Colonic mucosa (tissue), 4 donors: Measurements from ENCODE around the gene DDX54. TPM values are rescaled to one million over a fixed set of nuclear protein-coding genes. Genes with fewer than 3 reads are reported as not detected.

Source experiments
- DNase-seq: peaks from one replicate; pipeline ENCODE4 v3.0.0-alpha.2; 2020
- H3K27ac ChIP-seq: fragments of 200-600 bp; one replicate; pipeline ENCODE4 v1.8.0; 2021
- H3K27me3 ChIP-seq: fragments of 200-600 bp; one replicate; pipeline ENCODE4 v1.8.0; 2021
- H3K36me3 ChIP-seq: fragments of 200-600 bp; one replicate; pipeline ENCODE4 v1.8.0; 2021
- H3K4me1 ChIP-seq: fragments of 200-600 bp; one replicate; pipeline ENCODE4 v1.8.0; 2021; ENCODE audit warnings: mild to moderate bottlenecking
- H3K4me3 ChIP-seq: fragments of 200-600 bp; one replicate; pipeline ENCODE4 v1.8.0; 2021
- H3K9ac ChIP-seq, 2 donors: one replicate each; pipeline ENCODE4 v1.7.0; 2013; ENCODE audit warnings: control low read depth in 2 of 2, low read depth in 2 of 2, low read length in 2 of 2
- H3K9me3 ChIP-seq: fragments of 200-600 bp; one replicate; pipeline ENCODE4 v1.8.0; 2021
- intact Hi-C: fragments of 100-400 bp; cut with DNase I; formaldehyde crosslinking; loops from one replicate; pipeline ENCODE4 v1.14.1; 2022
- total RNA-seq, 2 donors: library from RNA; stranded (reverse); fragmentation: NEBNext Ultra II Directional in 1 of 2; extraction: Animal tissue kit (Norgen Biotek cat#: 25700) in 1 of 2; gene quantifications; one replicate each; pipeline ENCODE4 v1.2.1, GENCODE V29; 2021
- TF ChIP-seq, protein P1 (sequence below): fragments of 200-600 bp; IDR thresholded peaks from one replicate; pipeline ENCODE4 v1.8.0; 2022; ENCODE audit warnings: antibody characterized with exemption, mild to moderate bottlenecking
- donor health status: healthy.
- donor health status: DM: no; HTN: no; CAD: no.
- donor health status: DM: no; HTN: no; CAD: no.

Gene DDX54
- total RNA-seq, 2 donors from 2014 or later: 54.8 to 98.3 TPM

DNA sequence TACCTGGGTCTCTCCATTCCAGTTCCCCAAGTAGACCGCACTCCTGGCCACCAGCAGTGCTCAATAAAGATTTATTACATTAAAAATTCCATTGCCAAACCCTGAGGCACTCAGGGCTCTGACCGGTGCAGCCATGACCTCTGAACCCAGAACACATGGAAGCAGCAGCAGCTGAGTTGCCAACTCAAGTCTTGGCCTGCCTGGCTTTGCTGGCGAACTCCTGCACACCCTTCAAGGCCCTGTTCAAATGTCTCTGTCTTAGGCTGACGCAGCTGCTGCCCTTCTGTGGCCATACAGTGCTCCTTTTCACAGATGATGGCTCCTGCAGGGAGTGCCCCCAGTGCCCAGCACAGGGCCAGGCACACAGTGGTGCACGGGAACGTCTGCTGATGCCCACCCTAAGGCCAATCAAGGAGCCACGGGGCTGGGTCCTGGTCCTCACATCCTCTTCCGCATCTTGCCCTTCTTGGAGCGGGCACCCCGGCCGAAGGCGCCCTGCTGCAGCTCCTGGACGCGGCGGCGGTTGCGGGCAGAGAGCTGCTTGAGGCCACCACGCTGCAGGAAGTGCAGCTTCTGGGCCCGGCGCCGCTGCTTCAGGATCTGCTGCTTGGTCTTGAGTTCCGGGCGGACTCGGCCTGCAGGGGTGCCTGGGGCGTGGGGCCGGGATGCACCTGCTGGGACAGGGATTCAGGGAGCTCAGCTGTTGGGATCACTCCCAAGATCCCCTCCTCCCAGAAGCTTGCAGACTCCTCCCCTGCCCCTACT lies 26.7 kb downstream of the DDX54 start:
- Histone ChIP-seq H3K9me3 (no peaks in the 10 kb centered on the region), H3K27ac (no peak overlapping the region), H3K4me1 (peaks cover 3% of the 10 kb centered on the region), H3K9ac (no peak overlapping the region), H3K4me3 (no peak overlapping the region), H3K36me3 (peaks cover 5% of the 10 kb centered on the region), H3K27me3 (peaks cover 14% of the 10 kb centered on the region)
- intact Hi-C loops: loop anchor here (10.0 kb wide), 1 partner anchor 64 kb away; no protein-coding TSS in a partner anchor
- no peak for DNase-seq
- TF ChIP-seq, protein P1, sequence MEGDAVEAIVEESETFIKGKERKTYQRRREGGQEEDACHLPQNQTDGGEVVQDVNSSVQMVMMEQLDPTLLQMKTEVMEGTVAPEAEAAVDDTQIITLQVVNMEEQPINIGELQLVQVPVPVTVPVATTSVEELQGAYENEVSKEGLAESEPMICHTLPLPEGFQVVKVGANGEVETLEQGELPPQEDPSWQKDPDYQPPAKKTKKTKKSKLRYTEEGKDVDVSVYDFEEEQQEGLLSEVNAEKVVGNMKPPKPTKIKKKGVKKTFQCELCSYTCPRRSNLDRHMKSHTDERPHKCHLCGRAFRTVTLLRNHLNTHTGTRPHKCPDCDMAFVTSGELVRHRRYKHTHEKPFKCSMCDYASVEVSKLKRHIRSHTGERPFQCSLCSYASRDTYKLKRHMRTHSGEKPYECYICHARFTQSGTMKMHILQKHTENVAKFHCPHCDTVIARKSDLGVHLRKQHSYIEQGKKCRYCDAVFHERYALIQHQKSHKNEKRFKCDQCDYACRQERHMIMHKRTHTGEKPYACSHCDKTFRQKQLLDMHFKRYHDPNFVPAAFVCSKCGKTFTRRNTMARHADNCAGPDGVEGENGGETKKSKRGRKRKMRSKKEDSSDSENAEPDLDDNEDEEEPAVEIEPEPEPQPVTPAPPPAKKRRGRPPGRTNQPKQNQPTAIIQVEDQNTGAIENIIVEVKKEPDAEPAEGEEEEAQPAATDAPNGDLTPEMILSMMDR: no peak

DNA sequence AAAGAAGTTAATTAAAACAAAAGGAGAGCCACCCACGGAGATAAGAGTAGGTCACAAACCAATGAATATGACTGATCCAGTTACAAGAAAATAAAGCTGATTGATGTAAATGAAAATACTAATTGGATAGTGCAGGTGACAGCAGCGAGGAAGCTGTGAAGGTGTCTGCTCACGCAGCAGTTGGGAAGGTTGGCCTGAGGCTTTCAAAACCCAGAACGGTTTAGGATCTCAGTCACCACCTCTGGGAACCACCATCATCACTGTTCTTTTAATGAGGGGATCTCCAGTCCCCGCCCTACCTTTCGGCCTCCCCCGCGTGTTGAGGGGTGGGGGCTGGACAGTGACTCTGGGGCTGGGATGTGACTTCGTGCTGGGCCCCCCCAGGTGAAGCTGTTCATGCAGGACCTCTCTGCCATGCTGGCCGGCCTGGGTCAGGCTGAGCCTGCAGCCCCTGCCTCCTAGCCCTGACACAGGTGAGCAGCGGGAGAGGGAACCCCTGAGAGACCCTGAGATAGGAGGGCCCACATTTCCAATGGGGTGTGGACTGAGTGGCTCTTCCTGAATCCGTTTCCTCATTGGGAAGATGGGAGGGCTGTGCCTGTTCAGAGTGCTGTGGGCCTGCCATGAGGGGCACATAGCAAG lies 27.9 kb downstream of the DDX54 start:
- H3K27me3 ChIP-seq: peaks cover 14% of the 10 kb centered on the region
- H3K9ac ChIP-seq: no peak overlapping the region
- DNase-seq: no peak
- H3K36me3 ChIP-seq: peaks cover 5% of the 10 kb centered on the region
- TF ChIP-seq, protein P1: no peak
- no peaks in the 10 kb centered on the region for H3K9me3 ChIP-seq
- H3K27ac ChIP-seq: no peak overlapping the region
- intact Hi-C loops: loop anchor here (10.0 kb wide), 1 partner anchor 63 kb away; no protein-coding TSS in a partner anchor
- no peak overlapping the region for H3K4me3 ChIP-seq
- H3K4me1 ChIP-seq: peaks cover 3% of the 10 kb centered on the region

DNA sequence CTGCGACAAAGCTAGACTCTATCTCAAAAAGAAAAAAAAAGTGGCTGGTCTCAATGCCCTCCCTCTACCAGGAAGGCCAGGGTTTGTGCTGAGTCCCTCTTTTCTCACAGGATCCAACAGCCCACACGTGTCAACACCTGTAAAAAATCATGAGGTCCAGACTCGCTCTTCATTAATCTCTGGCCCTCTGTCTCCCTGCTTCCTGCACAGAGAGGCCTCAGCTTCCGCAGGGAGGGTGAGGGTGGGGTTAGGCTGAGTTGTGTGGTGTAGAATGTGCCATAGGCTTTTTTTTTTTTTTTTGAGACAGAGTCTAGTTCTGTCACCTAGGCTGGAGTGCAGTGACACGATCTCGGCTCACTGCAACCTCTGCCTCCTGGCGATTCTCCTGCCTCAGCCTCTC lies 29.6 kb downstream of the DDX54 start:
- DNase-seq: no peak

DNA sequence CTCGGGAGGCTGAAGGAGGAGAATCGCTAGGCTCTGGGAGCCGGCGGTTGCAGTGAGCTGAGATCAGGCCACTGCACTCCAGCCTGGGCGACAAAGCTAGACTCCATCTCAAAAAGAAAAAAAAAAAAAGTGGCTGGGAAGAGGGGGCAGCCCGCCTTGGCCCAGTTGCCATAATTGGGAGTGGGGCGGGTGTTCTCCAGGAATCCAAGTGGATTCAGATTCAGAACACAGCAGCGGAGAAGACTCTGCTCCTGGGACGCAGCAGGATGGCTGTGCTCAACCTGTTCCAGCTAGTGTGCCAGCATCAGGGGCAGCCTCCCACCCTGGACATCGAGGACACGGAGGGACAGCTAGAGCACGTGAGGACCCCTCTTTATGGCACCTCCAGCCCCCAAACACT lies 30.2 kb downstream of the DDX54 start:
- H3K9me3 ChIP-seq: no peaks in the 10 kb centered on the region
- DNase-seq: no peak
- H3K4me3 ChIP-seq: no peak overlapping the region
- H3K27me3 ChIP-seq: peaks cover 14% of the 10 kb centered on the region
- H3K9ac ChIP-seq: no peak overlapping the region
- H3K36me3 ChIP-seq: no peaks in the 10 kb centered on the region
- intact Hi-C loops: loop anchor here (10.0 kb wide), 1 partner anchor 60 kb away; no protein-coding TSS in a partner anchor
- H3K4me1 ChIP-seq: peaks cover 3% of the 10 kb centered on the region
- TF ChIP-seq, protein P1: no peak
- no peak overlapping the region for H3K27ac ChIP-seq

More for the DNA sequence above, 29.6 kb downstream of the DDX54 start:
- intact Hi-C loops: loop anchor here (10.0 kb wide), 1 partner anchor 61 kb away; no protein-coding TSS in a partner anchor
- Histone ChIP-seq H3K36me3 (peaks cover 2% of the 10 kb centered on the region), H3K4me3 (no peak overlapping the region), H3K9ac (no peak overlapping the region), H3K27ac (no peak overlapping the region), H3K4me1 (peaks cover 3% of the 10 kb centered on the region), H3K9me3 (no peaks in the 10 kb centered on the region), H3K27me3 (peaks cover 14% of the 10 kb centered on the region)
- TF ChIP-seq, protein P1: no peak

DNA sequence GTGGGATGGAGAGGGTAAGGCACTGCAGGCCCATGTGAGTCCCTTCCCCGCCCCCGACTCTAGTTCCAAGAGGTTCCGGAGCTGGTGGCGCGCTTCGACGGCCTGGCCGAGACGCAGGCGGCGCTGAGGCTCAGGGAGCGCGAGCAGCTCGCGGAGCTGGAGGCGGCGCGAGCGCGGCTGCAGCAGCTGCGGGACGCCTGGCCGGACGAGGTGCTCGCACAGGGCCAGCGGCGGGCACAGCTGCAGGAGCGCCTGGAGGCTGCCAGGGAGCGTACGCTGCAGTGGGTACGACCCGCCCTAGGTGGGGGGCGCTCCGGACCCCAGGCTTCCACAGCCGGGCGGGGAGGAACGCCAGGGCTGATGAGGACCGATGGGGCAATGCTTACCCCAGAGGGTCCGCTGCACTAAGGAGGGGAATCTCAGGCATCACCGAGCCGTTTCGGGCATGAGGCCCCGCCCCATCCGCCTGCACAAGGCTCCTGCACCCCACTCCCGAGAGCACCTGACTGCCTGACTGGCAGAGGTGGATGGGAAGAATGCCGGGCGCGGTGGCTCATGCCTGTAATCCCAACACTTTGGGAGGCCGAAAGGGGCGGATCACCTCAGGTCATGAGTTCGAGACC lies 30.8 kb downstream of the DDX54 start:
- Histone ChIP-seq H3K4me1 (peaks cover 8% of the 10 kb centered on the region), H3K4me3 (peak overlapping the region; percentile 28), H3K27me3 (peaks cover 14% of the 10 kb centered on the region), H3K9me3 (no peaks in the 10 kb centered on the region), H3K36me3 (no peaks in the 10 kb centered on the region), H3K27ac (no peak overlapping the region), H3K9ac (no peak overlapping the region)
- intact Hi-C loops: loop anchor here (5.0 to 10.0 kb wide), 2 partner anchors 60 to 102 kb away; no protein-coding TSS in a partner anchor
- TF ChIP-seq, protein P1: no peak
- DNase-seq: no peak
